Islet of Langerhans (tissue), 1 donor: ENCODE results near the gene LVRN.
"Not testable (repeated sequence)": the region's sequence is repeated elsewhere in the genome, so short reads cannot be mapped to it uniquely, and the experiment has no call there.

Experiments used
- FAIRE-seq: peaks from one replicate; lab custom pipeline; 2011; peaks lifted over from hg19 to GRCh38; lab: Jason Lieb, UNC

LVRN gene

GRCh38 chr5:115962239-115962564 is at the start of gene LVRN:
Gene LVRN (plus strand): TSS chr5:115962475. CDS start chr5:115962618, 143 bp downstream.
- FAIRE-seq = no peak

GRCh38 chr5:115913623-115914400 is 48.5 kb upstream of the LVRN start:
- peak; percentile 88 for FAIRE-seq

- FAIRE-seq = no peak
These were observed 42.0 kb upstream of the LVRN start for GRCh38 chr5:115920171-115920725.

- FAIRE-seq = not testable (repeated sequence)
These were observed 33.5 kb upstream of the LVRN start for GRCh38 chr5:115928578-115929407.

- FAIRE-seq = not testable (repeated sequence)
These were observed 32.1 kb upstream of the LVRN start for GRCh38 chr5:115930171-115930570.

- no peak for FAIRE-seq
These were observed 31.5 kb upstream of the LVRN start for GRCh38 chr5:115930630-115931337.

- no peak for FAIRE-seq
These were observed 29.3 kb upstream of the LVRN start for GRCh38 chr5:115932991-115933390.

- FAIRE-seq = no peak
These were observed 27.8 kb upstream of the LVRN start for GRCh38 chr5:115934388-115934974.

GRCh38 chr5:115936031-115936430 is 26.2 kb upstream of the LVRN start:
- FAIRE-seq = no peak

- FAIRE-seq = no peak
These were observed 23.2 kb upstream of the LVRN start for GRCh38 chr5:115939059-115939458.

GRCh38 chr5:115940080-115940810 is 22.0 kb upstream of the LVRN start:
- FAIRE-seq = no peak

GRCh38 chr5:115941051-115941675 is 21.1 kb upstream of the LVRN start:
- no peak for FAIRE-seq

GRCh38 chr5:115944501-115944900 is 17.8 kb upstream of the LVRN start:
- no peak for FAIRE-seq

GRCh38 chr5:115946655-115947054 is 15.6 kb upstream of the LVRN start:
- no peak for FAIRE-seq

- no peak for FAIRE-seq
These were observed 15.0 kb upstream of the LVRN start for GRCh38 chr5:115947260-115947659.

GRCh38 chr5:115948091-115948534 is 14.2 kb upstream of the LVRN start:
- no peak for FAIRE-seq

GRCh38 chr5:115949096-115949495 is 13.2 kb upstream of the LVRN start:
- FAIRE-seq = no peak

GRCh38 chr5:115952588-115952987 is 9.7 kb upstream of the LVRN start:
- FAIRE-seq = no peak

- no peak for FAIRE-seq
These were observed 8.1 kb upstream of the LVRN start for GRCh38 chr5:115954144-115954543.

- FAIRE-seq = no peak
These were observed 5.3 kb upstream of the LVRN start for GRCh38 chr5:115956957-115957356.
